ENCODE data around the gene RXFP3.

RXFP3 gene

GRCh38 chr5:33936381-33937016 is at the start of gene RXFP3:
RXFP3 (plus strand) TSS chr5:33936386; CDS start chr5:33936741, 355 bp downstream.
- peak within 1 kb of the TSS; percentile 49 for H3K4me3 ChIP-seq (ENCODE audit: low read depth, low read length)
- TF ChIP-seq CTCF (IDR thresholded peaks at IDR 0.05; ENCODE audit: low read depth, low read length), result no peak

- TF ChIP-seq CTCF (IDR thresholded peaks at IDR 0.05; ENCODE audit: low read depth, low read length), result no peak
- H3K4me3 ChIP-seq (ENCODE audit: low read depth, low read length), result no peak overlapping the region
These were observed 48.9 kb upstream of the RXFP3 start for GRCh38 chr5:33887268-33887667.

- H3K4me3 ChIP-seq (ENCODE audit: low read depth, low read length), result peak overlapping the region; percentile 78
- TF ChIP-seq CTCF (IDR thresholded peaks at IDR 0.05; ENCODE audit: low read depth, low read length), result no peak
These were observed 47.6 kb upstream of the RXFP3 start for GRCh38 chr5:33888587-33888986.

- peak overlapping the region; percentile 78 for H3K4me3 ChIP-seq (ENCODE audit: low read depth, low read length)
These were observed 45.8 kb upstream of the RXFP3 start for GRCh38 chr5:33890131-33891032.

GRCh38 chr5:33891446-33891787 is 44.8 kb upstream of the RXFP3 start:
- no peak for TF ChIP-seq CTCF (IDR thresholded peaks at IDR 0.05; ENCODE audit: low read depth, low read length)

More at GRCh38 chr5:33890131-33891032, 45.8 kb upstream of the RXFP3 start:
- TF ChIP-seq CTCF (IDR thresholded peaks at IDR 0.05; ENCODE audit: low read depth, low read length), result 0 out of 2 replicates have a peak, but pooled peaks have one; percentile 25

GRCh38 chr5:33891788-33892619 is 44.2 kb upstream of the RXFP3 start, which contains the start of gene ADAMTS12:
ADAMTS12 (minus strand) TSS chr5:33891990; CDS start chr5:33891856, 134 bp downstream.
- peak within 1 kb of the TSS; percentile 78 for H3K4me3 ChIP-seq (ENCODE audit: low read depth, low read length)
- TF ChIP-seq CTCF (IDR thresholded peaks at IDR 0.05; ENCODE audit: low read depth, low read length), result no peak

More at GRCh38 chr5:33891446-33891787, 44.8 kb upstream of the RXFP3 start:
- H3K4me3 ChIP-seq (ENCODE audit: low read depth, low read length), result peak overlapping the region; percentile 78

Data from WI38 (cell line).